Measurements from ENCODE around the gene MRPL17. TPM values are rescaled to one million over a fixed set of nuclear protein-coding genes. Genes with fewer than 3 reads are reported as not detected.

Gene MRPL17
- total and polyA plus RNA-seq, 7 donors = 18.3 to 97.5 (median 23.4) TPM

- intact Hi-C loops (cut with DNase I) = no loop called here
- DNase-seq = peak; percentile 71
- no peak overlapping the region for H3K4me3 ChIP-seq
- H3K9me3 ChIP-seq = no peaks in the 10 kb centered on the region
- H3K27me3 ChIP-seq = no peaks in the 10 kb centered on the region
- no peak for TF ChIP-seq EP300 (IDR thresholded peaks at IDR 0.05)
- H3K36me3 ChIP-seq = peaks cover 0 to 10% (median 5%) of the 10 kb centered on the region in 4 donors
- H3K4me1 ChIP-seq = peaks cover 0 to 46% (median 40%) of the 10 kb centered on the region in 4 donors
- WGBS, 2 donors = 34 to 54% methylated on average over 9 of the region's 9 CpGs
- peak overlapping the region; percentile 70 to 73 (median 72) for H3K27ac ChIP-seq
These were observed 36.0 kb downstream of the MRPL17 start for GRCh38 chr11:6646918-6647679.

- Histone ChIP-seq H3K27me3 (no peaks in the 10 kb centered on the region), H3K9me3 (no peaks in the 10 kb centered on the region), H3K27ac (peak overlapping the region; percentile 70 to 73 (median 72)), H3K36me3 (peaks cover 0 to 10% (median 5%) of the 10 kb centered on the region in 4 donors), H3K4me3 (no peak overlapping the region), H3K4me1 (peaks cover 0 to 46% (median 40%) of the 10 kb centered on the region in 4 donors)
- TF ChIP-seq POLR2A (IDR thresholded peaks at IDR 0.05) = no peak
- peak in 2 of 4 donors; percentile 34 to 35 for TF ChIP-seq POLR2AphosphoS5 (IDR thresholded peaks at IDR 0.05)
- TF ChIP-seq, protein P1, sequence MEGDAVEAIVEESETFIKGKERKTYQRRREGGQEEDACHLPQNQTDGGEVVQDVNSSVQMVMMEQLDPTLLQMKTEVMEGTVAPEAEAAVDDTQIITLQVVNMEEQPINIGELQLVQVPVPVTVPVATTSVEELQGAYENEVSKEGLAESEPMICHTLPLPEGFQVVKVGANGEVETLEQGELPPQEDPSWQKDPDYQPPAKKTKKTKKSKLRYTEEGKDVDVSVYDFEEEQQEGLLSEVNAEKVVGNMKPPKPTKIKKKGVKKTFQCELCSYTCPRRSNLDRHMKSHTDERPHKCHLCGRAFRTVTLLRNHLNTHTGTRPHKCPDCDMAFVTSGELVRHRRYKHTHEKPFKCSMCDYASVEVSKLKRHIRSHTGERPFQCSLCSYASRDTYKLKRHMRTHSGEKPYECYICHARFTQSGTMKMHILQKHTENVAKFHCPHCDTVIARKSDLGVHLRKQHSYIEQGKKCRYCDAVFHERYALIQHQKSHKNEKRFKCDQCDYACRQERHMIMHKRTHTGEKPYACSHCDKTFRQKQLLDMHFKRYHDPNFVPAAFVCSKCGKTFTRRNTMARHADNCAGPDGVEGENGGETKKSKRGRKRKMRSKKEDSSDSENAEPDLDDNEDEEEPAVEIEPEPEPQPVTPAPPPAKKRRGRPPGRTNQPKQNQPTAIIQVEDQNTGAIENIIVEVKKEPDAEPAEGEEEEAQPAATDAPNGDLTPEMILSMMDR (IDR thresholded peaks at IDR 0.05) = no peak
- peak; percentile 84 for DNase-seq
- 37 to 72% methylated on average over 3 of the region's 3 CpGs for WGBS, 2 donors
- intact Hi-C loops (cut with DNase I) = no loop called here
These were observed 36.6 kb downstream of the MRPL17 start for GRCh38 chr11:6646576-6646917.

DNA sequence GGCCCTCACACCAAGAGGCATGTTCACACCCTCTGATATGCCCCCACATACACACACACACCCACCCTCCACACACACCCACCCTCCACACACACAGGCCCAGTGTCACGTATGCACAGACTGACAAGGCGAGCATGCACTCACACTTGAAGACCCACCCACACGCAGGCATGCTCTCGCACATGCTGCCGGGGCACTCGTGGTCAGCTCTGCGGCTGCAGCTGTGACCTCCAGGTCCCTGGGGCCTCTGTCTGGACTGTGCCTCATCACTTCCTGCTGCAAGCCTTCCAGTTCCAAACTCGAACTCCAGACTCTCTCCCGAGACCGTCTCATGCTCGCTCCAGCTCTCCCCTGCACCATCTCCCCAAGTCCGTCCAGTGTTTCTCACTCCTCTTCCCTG, 37.1 kb downstream of the MRPL17 start:
- WGBS, 2 donors = 62 to 80% methylated on average over 12 of the region's 12 CpGs
- H3K36me3 ChIP-seq = peaks cover 0 to 14% (median 5%) of the 10 kb centered on the region in 4 donors
- TF ChIP-seq, protein P1 (IDR thresholded peaks at IDR 0.05) = no peak
- no peak for TF ChIP-seq EP300 (IDR thresholded peaks at IDR 0.05)
- TF ChIP-seq POLR2A (IDR thresholded peaks at IDR 0.05) = no peak
- no peak for TF ChIP-seq POLR2AphosphoS5 (IDR thresholded peaks at IDR 0.05)
- peak overlapping the region; percentile 70 to 73 (median 72) for H3K27ac ChIP-seq
- H3K4me3 ChIP-seq = no peak overlapping the region
- intact Hi-C loops (cut with DNase I) = no loop called here
- DNase-seq = peak; percentile 82
- peaks cover 0 to 46% (median 40%) of the 10 kb centered on the region in 4 donors for H3K4me1 ChIP-seq
- no peaks in the 10 kb centered on the region for H3K27me3 ChIP-seq
- H3K9me3 ChIP-seq = no peaks in the 10 kb centered on the region

GRCh38 chr11:6642957-6643356, 40.2 kb downstream of the MRPL17 start:
- 84 to 85% methylated on average over 7 of the region's 7 CpGs for WGBS, 2 donors
- Histone ChIP-seq H3K27me3 (no peaks in the 10 kb centered on the region), H3K4me3 (no peak overlapping the region), H3K36me3 (peaks cover 0 to 33% (median 12%) of the 10 kb centered on the region in 4 donors), H3K27ac (no peak overlapping the region), H3K9me3 (no peaks in the 10 kb centered on the region), H3K4me1 (peaks cover 0 to 48% (median 43%) of the 10 kb centered on the region in 4 donors)
- no peak for TF ChIP-seq POLR2A (IDR thresholded peaks at IDR 0.05)
- TF ChIP-seq POLR2AphosphoS5 (IDR thresholded peaks at IDR 0.05) = no peak
- TF ChIP-seq, protein P1 (IDR thresholded peaks at IDR 0.05) = no peak
- TF ChIP-seq EP300 (IDR thresholded peaks at IDR 0.05) = no peak
- peak; percentile 25 for DNase-seq
- intact Hi-C loops (cut with DNase I) = no loop called here

DNA sequence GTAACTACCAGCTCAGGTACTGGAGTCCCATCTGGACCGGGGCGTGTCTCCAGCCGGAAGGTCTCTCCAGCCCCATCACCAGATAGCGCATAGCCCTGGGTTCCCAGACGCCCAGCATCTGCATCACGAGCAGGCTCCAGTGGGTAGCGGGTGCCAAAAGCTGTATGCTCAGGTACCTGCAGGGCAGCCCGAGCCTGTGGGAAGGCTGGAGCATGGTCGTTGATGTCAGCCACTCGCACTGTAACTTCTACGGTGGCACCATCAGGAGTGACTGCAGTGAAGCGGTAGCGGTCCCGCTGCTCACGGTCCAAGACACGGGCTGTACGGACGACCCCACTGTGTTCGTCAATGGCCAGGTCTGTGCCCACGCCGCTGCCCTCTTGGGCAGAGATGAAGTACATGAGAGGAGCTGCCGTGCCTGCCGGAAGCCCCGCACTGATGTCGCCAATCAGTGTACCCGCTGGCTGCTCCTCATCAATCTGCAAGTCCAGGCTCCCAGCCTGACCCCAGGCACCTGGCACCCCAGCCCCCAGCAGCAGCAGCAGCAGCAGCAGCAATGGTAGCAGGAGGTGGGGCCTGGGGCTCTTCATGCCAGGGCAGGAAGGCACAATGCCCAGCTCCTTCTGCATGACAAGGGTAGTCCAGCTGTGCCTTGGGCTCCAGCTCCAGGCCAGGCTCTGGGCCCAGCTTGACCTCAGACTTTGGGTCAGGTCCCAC, 42.0 kb downstream of the MRPL17 start:
- TF ChIP-seq POLR2A (IDR thresholded peaks at IDR 0.05) (no peak), POLR2AphosphoS5 (IDR thresholded peaks at IDR 0.05) (no peak), EP300 (IDR thresholded peaks at IDR 0.05) (no peak)
- TF ChIP-seq, protein P1 (IDR thresholded peaks at IDR 0.05) = no peak
- no peak overlapping the region for H3K27ac ChIP-seq
- no peaks in the 10 kb centered on the region for H3K9me3 ChIP-seq
- H3K36me3 ChIP-seq = peaks cover 0 to 33% (median 12%) of the 10 kb centered on the region in 4 donors
- intact Hi-C loops (cut with DNase I) = no loop called here
- no peak for DNase-seq
- peaks cover 0 to 47% (median 43%) of the 10 kb centered on the region in 4 donors for H3K4me1 ChIP-seq
- no peak overlapping the region for H3K4me3 ChIP-seq
- 95 to 97% methylated on average over 26 of the region's 26 CpGs for WGBS, 2 donors
- no peaks in the 10 kb centered on the region for H3K27me3 ChIP-seq

Measured in sigmoid colon (tissue), 7 donors.